Cardiac septum (tissue), 1 donor: ENCODE data around the gene AMPH. TPM values are rescaled to one million over a fixed set of nuclear protein-coding genes. Genes with fewer than 3 reads are reported as not detected.
"Not testable (repeated sequence)": the region's sequence is repeated elsewhere in the genome, so short reads cannot be mapped to it uniquely, and the experiment has no call there.

Experiments
- DNase-seq: peaks from one replicate; pipeline ENCODE4 v3.0.0-alpha.2; 2020; ENCODE audit warnings: low spot score
- intact Hi-C: fragments of 100-400 bp; cut with DNase I; formaldehyde crosslinking; loops from one replicate; pipeline ENCODE4 v1.14.0; 2022
- total RNA-seq: library from RNA; stranded (reverse); fragmentation: NEBNext Ultra II Directional; extraction: Animal tissue kit (Norgen Biotek cat#: 25700); gene quantifications from one replicate; pipeline ENCODE4 v1.2.1, GENCODE V29; 2021
- donor health status: DM: no; HTN: no; CAD: no.

Gene AMPH
- total RNA-seq, 1 donor from 2014 or later: 6.7 TPM

DNA sequence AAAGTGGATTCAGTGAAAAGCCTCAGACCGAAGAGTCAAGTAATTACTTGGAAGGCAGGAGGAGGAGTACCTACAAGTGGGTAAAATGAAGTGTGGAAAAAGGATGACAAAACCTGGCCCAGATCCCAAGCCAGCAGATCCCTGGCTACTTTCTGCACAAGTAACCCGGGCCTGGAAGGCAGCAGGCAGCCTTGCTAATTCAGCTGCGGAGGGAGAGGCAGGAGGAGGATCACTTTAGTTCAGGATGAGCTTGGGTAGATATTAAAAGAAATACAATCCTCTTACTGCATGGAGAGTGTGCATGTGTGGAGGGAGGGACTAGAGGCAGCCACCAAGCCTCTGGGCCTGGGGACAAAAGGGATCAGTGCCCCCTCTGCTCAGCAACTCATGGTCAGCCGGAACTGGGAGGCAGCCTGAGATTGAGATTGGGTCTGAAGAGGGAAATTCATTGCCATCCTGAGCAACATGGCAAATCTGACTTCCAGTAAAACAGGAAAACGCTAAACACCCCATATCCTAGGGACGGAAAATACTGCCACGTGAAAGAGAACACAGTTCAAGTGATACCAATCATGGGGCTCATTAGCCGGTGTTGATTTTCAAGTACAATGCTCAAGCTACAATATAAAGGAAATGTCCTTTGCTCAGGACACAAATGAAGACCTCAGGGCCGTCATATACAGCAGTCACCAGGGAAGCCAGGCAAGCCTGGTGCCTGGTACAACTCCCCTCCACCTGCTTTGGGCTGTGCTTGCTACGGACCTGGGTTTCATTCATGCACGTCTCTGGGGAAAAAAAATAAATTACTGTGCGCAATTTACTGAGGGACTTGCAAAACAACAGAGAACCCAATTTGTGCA lies 1.3 kb downstream of the AMPH start:
- intact Hi-C loops: no loop called here
- DNase-seq: no peak

DNA sequence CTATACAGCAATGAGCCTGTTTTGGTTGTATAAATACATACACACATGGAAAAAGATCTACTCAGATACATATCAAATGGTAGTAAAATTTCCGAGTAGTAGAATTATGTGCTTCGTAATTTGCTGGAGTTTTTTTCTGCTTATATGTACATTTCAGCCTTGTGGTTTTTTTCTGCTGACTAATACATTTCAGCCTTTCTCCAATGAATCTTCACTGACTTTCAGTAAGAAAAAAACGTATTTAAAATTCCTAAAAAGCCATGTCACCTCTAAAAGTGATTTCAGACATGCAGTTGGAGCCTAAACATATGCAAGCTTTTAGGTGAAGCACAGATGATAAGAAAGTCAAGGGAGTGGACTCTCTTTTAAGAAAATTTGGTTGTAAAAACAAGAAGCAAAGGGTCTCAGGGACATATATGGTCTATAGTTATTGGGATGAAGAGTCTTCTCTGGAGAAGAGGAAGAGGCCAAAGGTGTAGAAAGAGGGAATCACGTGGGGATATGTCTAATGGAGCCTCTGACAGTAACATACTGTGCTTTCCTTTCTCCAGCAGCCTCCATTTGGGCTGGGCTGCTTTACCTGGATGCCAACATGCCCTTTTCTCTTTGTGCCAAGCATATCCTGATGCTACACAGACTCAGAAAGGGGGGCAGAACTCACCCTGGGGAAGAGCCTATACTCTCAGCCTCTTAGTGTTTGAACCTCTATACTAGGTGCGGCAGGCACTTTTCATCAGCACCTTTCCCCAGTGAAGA lies 2.4 kb downstream of the AMPH start:
- DNase-seq: no peak
- intact Hi-C loops: no loop called here

DNA sequence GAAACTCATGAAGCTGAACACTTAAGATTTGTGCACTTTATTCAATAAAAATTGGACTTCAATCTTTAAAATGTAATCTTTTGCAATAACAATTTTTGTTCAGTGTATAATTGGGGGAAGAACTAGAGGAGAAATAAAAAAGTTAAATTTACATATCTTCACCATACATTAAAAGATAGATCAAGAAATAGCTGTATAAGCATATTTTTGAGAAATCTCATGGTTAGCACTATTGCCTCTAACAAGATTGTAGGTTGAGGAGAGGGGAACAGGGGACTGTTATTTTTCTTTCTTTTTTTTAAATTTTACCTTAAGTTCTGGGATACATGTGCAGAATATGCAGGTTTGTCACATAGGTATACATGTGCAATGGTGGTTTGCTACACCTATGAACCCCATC lies 5.3 kb downstream of the AMPH start:
- DNase-seq: no peak
- intact Hi-C loops: no loop called here

DNA sequence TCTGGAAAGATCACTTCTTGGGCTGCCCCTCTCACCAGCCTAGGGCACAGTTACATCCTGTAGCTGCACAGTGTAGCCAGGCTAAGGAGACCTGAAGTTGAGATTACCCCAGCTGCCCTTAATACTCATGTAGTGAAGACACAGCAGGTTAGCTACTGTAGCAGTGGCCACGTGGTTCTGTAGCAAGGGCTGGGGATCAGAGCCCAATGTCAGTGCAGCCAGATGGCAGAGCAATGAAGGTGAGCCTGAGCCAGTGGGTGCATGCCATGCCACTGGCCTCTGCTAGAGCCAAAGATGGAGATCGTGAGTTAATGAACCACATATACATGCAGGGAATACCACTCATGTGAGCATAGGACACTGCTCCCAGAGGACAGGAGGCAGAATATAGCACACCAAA lies 15.5 kb downstream of the AMPH start:
- DNase-seq: no peak
- intact Hi-C loops: no loop called here

DNA sequence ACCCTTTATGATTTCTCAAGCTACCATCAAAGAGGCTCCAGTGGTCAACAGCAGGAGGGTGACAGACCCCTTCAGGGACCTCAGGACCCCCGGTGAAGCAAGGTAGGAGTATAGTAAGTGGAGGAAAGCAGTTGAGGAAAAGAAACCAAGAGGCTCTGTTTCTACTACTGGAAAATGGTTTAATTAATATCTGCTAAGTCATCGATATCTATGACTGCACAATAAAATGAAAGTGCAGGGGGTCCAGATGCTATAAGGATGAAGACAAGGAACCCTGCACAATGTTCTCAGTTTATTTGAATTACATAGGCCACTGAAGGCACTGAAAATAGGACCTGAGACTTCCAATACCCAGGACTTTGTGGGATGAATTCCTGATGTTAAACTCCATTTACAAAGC lies 23.7 kb downstream of the AMPH start:
- intact Hi-C loops: no loop called here
- DNase-seq: no peak

DNA sequence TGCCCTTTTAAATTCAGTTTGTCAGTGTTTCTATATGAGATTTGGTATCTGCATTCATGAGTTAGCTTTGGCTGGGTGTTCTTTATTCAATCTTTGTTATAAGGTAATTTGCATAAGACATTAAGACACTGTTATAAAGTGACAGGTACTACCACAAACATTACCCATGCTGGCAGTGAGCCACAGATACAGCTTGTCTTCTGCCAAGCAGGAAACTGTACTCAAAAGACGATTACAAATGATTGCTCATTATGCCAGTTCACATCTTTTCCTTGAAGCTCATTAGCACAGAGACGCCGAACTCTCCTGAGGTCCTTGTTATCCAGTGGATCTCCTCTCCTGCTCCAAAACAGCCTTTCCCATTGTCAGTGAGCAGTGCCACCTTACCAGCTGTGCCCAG lies 30.4 kb downstream of the AMPH start:
- no peak for DNase-seq
- intact Hi-C loops: no loop called here

DNA sequence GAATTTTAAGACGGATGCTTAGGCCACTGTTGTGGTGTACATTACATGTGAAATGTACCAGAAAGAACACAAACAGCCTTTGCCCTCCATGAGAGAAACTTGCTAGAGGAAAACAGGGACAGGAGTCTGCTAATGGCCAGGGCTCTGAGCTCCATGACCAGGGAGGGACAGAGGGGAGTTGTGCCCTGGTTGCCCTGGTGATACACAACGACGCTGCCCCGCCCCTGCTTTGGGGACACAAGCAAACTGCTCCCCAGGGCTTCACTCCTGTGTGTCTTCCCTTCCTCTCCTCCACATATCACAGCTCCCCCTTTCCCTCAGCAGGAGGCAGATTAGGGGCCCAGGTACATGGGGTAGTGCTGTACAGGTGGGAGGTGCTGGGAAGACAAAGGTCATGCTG lies 36.2 kb downstream of the AMPH start:
- intact Hi-C loops: no loop called here

DNA sequence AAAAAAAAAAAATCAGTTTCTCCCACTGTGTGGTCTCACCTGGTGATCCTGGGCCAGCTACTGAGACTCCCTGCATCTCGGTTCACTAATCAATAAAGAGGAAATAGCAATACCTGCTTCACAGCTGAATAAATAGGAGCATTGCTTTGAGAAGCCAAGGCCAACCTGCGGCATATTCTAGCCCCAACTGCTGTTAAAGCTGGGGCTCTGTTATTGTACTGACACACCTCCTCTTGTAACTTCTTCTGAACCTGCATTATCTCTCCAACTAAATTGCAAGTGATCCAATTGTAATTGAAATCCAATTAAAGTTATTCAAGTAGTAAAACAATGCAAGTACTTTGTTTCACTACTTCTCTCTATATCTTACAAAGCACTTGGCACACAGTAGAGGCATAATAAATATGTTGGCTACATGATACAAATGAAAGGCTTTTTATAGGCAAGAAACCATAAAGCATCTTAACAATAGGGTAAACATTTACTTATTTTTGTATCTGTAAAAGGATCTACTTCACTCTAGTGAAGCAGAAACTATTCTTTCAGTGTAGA lies 38.4 kb downstream of the AMPH start:
- no peak for DNase-seq
- intact Hi-C loops: no loop called here

More for the DNA sequence above, 36.2 kb downstream of the AMPH start:
- DNase-seq: no peak

DNA sequence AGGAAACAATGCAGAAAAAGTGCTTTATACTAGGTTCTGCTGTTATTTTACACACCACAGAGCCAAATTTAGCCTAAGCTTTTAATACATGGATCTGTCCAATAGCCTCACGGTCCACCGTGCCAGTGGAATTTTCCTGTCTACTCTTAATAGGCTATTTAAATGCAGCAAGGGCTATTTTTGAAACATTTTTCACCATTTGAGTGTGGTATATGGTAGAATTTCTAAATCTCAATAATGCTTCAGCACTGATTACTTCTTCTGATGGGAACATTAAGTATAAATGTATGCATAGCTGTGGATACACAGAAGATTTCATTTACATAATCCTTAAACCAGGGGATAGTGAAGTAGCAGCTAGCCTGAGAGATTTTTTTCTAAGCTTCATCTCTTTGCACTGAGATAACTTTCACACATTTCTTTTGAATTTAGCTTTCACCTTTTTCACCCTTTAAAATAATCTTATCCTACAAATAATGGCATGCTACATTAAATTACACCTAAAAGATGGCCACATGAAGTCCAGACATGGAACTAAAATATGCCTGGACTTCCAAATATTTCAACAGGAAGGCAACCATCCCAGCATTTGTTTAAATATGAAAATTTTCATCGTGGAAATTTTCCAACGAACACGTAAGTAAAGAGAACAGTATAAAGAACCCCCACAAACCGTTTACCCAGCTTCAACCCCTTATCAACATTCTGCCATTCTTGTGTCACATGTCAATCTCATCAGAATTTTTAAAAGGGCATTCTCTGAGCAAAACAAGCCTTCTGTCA lies 45.4 kb downstream of the AMPH start:
- no peak for DNase-seq
- intact Hi-C loops: no loop called here

DNA sequence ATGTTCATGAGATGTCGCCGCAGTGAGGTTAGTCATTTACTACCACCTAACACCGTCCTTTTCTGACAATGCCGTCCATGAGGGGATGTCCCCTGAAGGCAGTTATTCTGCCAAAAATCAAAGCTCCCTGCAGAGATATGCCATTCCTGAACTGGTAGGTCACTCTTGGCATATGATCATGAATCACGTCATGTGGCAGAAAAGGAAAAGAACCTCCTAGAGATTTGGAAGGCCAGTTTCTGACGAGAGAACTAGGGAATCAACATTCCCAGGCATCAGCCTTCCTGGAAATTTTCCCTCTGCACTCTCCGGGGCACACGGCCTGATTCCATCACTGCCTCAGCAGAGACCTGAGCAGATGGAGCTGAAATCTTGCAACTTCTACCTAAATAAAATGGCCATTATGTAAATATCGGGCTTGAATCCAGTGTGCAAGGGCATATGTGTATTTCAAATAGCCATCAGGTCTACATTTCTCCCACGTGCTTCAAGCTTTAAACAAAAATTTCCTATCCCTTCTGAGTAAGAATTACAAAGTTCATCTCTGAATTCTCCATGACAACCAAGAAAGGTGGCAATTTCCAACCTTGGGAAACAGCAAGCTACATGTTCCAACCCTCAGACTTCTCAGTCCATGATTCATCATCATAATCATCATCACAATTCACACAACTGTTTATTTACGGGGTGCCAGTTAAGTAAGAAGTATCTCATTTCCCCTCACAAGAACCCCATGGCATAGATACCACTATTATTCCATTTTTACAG lies 46.5 kb downstream of the AMPH start:
- intact Hi-C loops: no loop called here
- no peak for DNase-seq

DNA sequence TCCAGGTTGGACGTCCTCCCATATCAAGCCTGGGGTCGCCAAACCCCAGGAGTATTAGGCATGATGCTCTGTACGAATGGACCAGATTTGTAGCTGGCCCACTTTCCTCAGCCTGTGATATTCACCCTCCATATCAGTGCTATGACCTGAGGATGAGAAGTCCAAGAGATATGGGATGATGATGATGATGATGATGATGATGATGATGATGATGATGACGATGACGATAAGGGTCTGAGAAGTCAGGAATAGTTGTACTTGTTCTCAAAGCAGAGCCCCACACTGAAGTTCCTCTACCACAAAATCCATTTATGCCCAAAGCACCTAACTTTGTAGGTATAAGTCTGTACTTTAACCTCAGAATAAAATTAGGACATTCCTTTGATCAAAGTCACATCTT lies 50.7 kb downstream of the AMPH start:
- no peak for DNase-seq
- intact Hi-C loops: no loop called here

DNA sequence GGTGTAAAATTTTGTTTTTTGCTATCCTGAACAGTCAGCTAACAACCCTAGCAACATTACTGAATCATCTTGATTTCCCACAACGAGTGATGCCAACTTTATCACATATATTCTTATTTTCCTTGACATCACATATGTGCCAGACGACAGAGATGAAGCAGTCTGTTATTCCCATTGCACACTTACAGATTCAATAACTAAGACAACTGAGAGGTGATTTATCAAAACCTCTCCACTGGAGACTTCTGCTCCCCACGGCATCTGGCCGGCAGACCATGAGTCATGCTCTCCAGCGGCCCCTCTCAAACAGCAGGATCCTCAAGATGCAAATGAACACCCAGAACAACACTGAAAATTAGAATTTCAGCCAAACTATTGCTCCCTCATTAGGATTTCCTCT lies 57.1 kb downstream of the AMPH start:
- no peak for DNase-seq

DNA sequence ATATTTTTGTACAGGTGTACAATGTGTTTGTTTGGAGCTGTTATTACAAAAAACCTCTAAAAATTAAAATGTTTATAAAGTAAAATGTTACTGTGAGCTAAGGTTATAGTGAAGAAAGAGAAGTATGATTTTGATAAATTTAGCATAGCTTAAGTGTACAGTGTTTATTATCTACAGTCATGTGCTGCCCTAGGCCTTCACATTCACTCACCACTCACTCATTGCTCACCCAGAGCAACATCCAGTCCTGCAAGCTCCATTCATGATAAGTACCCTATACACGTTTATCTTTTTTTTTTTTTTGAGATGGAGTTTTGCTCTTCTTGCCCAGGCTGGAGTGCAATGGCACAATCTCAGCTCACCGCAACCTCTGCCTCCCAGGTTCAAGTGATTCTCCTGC lies 59.6 kb downstream of the AMPH start:
- DNase-seq, intact Hi-C loops: not testable (repeated sequence)

More for the DNA sequence above, 57.1 kb downstream of the AMPH start:
- intact Hi-C loops: no loop called here

DNA sequence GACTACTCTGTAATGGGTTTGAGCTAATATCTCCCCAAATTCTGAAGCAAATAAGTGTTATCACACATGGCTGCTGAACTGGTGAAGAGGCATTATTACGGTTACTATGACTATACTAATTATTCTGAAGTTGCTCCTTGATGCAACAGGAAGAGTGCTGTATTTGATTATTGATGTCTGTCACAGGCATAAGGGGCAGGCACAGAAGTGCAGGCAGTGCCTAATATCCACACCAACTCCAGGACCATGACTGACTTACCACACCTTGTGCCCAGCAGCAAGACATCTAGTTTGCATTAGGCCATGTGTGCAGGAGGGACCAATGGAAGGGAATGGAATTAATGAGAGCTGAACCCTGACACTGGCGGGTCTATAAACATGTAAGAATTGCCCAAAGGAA lies 62.7 kb downstream of the AMPH start:
- intact Hi-C loops: no loop called here
- no peak for DNase-seq

DNA sequence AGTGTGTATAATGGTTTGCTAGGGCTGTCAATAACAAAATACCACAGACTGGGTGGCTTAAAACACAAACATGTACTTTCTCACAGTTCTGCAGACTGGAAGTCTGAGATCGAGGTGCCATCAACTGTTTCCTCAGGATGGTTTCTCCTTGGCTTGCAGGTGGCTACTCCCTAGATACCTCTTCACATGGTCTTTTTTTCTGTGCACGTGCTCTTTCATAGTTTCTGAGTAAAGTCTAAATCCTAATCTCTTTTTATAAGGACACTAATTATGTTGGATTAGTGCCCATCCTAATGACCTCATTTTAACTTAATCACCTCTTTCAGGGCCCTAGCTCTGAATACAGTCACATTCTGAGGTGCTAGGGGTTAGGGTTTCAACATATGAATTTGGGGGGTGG lies 65.9 kb downstream of the AMPH start:
- no peak for DNase-seq
- intact Hi-C loops: no loop called here

DNA sequence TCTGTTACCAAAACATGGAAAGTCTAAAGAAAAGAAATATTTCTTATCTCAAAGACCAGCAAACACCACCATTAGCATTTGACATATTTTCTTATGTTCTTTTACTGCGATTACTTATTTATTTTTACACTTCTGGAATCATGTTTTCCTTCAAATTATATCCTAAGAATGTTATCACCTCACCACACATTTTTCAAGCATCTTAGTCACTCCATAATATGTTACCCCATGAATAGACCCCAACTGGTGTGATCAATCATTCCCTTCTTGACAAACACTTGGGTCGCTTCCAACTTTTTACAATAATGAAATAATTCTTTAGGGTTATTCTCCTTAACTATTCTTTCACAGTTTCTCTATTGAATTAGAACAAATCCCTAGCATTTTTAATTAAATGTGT lies 67.4 kb downstream of the AMPH start:
- no peak for DNase-seq
- intact Hi-C loops: no loop called here

DNA sequence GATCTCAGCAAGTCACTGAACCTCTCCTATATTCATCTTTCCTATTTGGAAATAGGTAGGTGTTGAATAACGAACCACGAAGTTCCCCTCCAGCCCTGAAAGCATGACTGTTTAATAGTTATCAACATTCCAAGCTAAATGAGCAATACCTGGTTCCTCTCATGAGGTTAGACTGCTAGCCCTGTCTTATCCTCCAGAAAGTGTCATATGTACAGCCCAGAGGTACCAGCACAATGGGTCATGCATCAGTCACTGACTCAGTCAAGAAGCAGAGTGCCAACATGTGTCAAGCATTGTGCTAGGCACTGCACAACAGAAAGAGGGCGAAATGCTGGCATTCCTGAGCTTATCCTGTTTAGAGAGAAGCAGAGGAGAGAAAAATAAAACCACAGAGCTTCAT lies 70.0 kb downstream of the AMPH start:
- intact Hi-C loops: no loop called here
- DNase-seq: no peak

DNA sequence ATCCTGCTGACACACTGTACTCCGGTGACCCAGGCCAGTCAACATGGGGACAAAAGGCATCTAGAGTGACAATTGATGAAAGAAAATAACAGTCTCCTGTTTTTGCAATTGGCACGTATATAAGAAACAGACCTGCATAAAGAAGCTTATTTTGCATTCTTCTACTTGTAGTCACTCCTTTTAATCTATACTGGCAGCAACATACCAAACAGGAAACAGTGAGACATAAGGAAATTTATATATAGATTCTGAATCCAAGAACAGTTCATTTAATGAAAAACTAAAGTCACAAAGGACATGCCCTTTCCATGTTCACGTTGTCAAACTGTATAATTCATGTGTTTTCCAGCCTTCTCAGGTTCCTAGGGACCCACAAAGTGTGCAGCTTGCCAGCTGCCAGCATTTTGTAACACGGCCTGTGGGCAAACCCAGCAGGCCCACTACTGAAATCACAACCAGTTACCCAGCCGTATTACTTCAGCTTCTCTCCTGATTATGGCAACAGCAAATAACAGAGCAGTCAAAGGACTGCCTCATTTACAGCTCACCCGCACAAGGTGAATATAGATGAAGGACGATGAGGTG lies 72.3 kb downstream of the AMPH start:
- DNase-seq: no peak
- intact Hi-C loops: no loop called here

DNA sequence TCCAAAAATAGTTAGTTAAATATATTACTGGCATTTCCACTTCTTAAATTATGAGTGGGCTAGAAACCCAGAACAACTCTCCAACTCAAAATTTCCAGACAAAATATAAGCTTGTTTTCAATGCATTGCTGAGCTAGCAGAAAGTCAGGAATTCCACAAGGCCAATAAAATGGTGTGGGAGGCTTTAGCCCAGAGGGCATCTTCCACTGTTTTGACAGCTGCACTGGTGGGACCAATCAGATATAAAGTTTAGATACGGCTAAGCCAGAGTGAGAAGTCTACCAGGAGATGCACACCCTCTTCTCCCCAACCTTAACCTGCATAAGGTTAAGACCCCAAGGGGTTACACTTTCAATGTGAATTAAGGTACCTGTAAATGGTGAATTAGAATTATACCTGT lies 76.6 kb downstream of the AMPH start:
- no peak for DNase-seq
- intact Hi-C loops: no loop called here
